OCI-LY7 (cell line): ENCODE data around the gene BCKDHB. TPM values are rescaled to one million over a fixed set of nuclear protein-coding genes. Genes with fewer than 3 reads are reported as not detected.

ENCODE experiments used
- BruUV-seq: library from RNA; stranded (reverse); fragments of 400-500 nt; replicated peaks from 2 replicates; lab custom pipeline; 2021; lab: Mats Ljungman, UMichigan
- CTCF ChIA-PET: fragments of 300-600 bp; sonication (Branson Sonifier 250); formaldehyde crosslinking; loops from one replicate; lab custom pipeline; 2022; ENCODE audit warnings: antibody characterized with exemption; ENCODE audit not compliant: unreplicated experiment; lab: Charles Lee
- POLR2A ChIA-PET: fragments of 300-600 bp; sonication (Branson Sonifier 250); formaldehyde crosslinking; loops from one replicate; lab custom pipeline; 2022; ENCODE audit warnings: antibody characterized with exemption; lab: Charles Lee
- DNase-seq: peaks from one replicate; pipeline ENCODE4 v3.0.0-alpha.2; 2015; ENCODE audit warnings: low spot score
- H2AFZ ChIP-seq: fragments of 200-600 bp; sonication (generic), shearing (Covaris generic); 2 replicates; pipeline ENCODE4 v1.6.1; 2014; ENCODE audit warnings: mild to moderate bottlenecking, antibody characterized with exemption, low read length, moderate library complexity
- H3K27ac ChIP-seq: fragments of 200-600 bp; sonication (generic); 2 replicates; pipeline ENCODE4 v1.5.1; 2014; ENCODE audit warnings: mixed run types, low read depth, mild to moderate bottlenecking, moderate library complexity, low read length, inconsistent platforms; ENCODE audit not compliant: poor library complexity, severe bottlenecking
- H3K36me3 ChIP-seq: fragments of 200-600 bp; sonication (generic); 2 replicates; pipeline ENCODE4 v1.6.1; 2014; ENCODE audit warnings: mild to moderate bottlenecking, antibody characterized with exemption, low read length, moderate library complexity, mixed read lengths; ENCODE audit not compliant: insufficient read depth
- H3K4me1 ChIP-seq: fragments of 200-600 bp; sonication (generic); 2 replicates; pipeline ENCODE4 v1.5.1; 2014; ENCODE audit warnings: mild to moderate bottlenecking, low read length; ENCODE audit not compliant: insufficient read depth, poor library complexity, severe bottlenecking
- H3K4me2 ChIP-seq: fragments of 200-600 bp; sonication (generic); 2 replicates; pipeline ENCODE4 v1.6.1; 2014; ENCODE audit warnings: mild to moderate bottlenecking, low read length
- H3K4me3 ChIP-seq: fragments of 200-600 bp; sonication (generic); 2 replicates; pipeline ENCODE4 v1.5.1; 2014; ENCODE audit warnings: mild to moderate bottlenecking, low read depth, low read length; ENCODE audit not compliant: poor library complexity, severe bottlenecking
- H3K79me2 ChIP-seq: fragments of 200-600 bp; sonication (generic); 2 replicates; pipeline ENCODE4 v1.6.1; 2016; ENCODE audit warnings: low read depth, mild to moderate bottlenecking, low read length, moderate library complexity, mixed read lengths; ENCODE audit not compliant: insufficient read depth
- H3K9me2 ChIP-seq: fragments of 200-600 bp; sonication (generic); 2 replicates; pipeline ENCODE4 v1.6.1; 2016; ENCODE audit warnings: mild to moderate bottlenecking, low read length, mixed read lengths; ENCODE audit not compliant: insufficient read depth
- H3K9me3 ChIP-seq: fragments of 200-600 bp; sonication (generic); 2 replicates; pipeline ENCODE4 v1.6.1; 2014; ENCODE audit warnings: mild to moderate bottlenecking, mixed run types, low read length, mixed read lengths
- H4K20me1 ChIP-seq: fragments of 200-600 bp; sonication (generic); 2 replicates; pipeline ENCODE4 v1.6.1; 2014; ENCODE audit warnings: mild to moderate bottlenecking, antibody characterized with exemption, low read length, moderate library complexity, mixed read lengths; ENCODE audit not compliant: insufficient read depth
- EZH2phosphoT487 ChIP-seq: fragments of 200-600 bp; sonication (generic); IDR thresholded peaks from 2 replicates; pipeline ENCODE4 v1.6.1; 2018; ENCODE audit warnings: low read depth, borderline replicate concordance, mild to moderate bottlenecking, mixed run types, antibody characterized with exemption, low read length, moderate library complexity, mixed read lengths
- intact Hi-C: fragments of 100-400 bp; cut with micrococcal nuclease; formaldehyde crosslinking; loops from one replicate; pipeline ENCODE4 v1.10.0; 2022; ENCODE audit not compliant: unreplicated experiment
- total RNA-seq, 2 experiments: library from RNA; depleted of rRNA in 1 of 2; stranded (reverse); fragments of >200 nt in 1 of 2; shearing (Covaris generic) in 1 of 2; gene quantifications; 2 replicates each; pipeline ENCODE4 v1.2.3, GENCODE V29; 2014 to 2022
- TF ChIP-seq, protein P1 (sequence below): fragments of 200-600 bp; sonication (generic); conservative IDR thresholded peaks from 2 replicates; pipeline ENCODE4 v1.5.1; 2014; ENCODE audit warnings: mild to moderate bottlenecking, antibody characterized with exemption, low read length, moderate library complexity, mixed read lengths

The BCKDHB gene
- total RNA-seq, 2 experiments from 2014 or later = 25.7 to 30.3 TPM

DNA sequence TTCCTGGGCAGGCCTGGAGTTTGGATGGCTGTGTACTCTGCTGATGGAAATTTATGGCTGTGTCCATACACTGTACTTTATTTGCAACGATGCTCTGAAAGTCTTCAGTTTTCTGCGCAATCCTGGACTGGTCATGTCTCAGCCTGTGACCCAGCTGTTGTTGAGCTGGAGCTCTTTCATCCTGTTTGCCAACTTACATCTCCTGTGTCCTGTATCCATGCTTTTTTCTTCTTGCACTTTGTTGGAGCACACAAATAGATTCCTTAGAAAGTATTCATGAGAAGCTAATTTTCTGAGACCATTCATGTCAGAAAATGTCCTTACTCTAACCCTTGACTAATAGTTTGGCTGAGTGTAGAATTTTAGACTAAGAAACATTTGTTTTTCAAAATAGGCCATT, 251.2 kb downstream of the BCKDHB start:
- H3K4me3 ChIP-seq = no peak overlapping the region
- H3K9me2 ChIP-seq = no peaks in the 10 kb centered on the region
- no peaks in the 10 kb centered on the region for H4K20me1 ChIP-seq
- BruUV-seq = no TSS peak
- TF ChIP-seq, protein P1, sequence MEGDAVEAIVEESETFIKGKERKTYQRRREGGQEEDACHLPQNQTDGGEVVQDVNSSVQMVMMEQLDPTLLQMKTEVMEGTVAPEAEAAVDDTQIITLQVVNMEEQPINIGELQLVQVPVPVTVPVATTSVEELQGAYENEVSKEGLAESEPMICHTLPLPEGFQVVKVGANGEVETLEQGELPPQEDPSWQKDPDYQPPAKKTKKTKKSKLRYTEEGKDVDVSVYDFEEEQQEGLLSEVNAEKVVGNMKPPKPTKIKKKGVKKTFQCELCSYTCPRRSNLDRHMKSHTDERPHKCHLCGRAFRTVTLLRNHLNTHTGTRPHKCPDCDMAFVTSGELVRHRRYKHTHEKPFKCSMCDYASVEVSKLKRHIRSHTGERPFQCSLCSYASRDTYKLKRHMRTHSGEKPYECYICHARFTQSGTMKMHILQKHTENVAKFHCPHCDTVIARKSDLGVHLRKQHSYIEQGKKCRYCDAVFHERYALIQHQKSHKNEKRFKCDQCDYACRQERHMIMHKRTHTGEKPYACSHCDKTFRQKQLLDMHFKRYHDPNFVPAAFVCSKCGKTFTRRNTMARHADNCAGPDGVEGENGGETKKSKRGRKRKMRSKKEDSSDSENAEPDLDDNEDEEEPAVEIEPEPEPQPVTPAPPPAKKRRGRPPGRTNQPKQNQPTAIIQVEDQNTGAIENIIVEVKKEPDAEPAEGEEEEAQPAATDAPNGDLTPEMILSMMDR = no peak
- TF ChIP-seq EZH2phosphoT487 = no peak
- no peak overlapping the region for H3K27ac ChIP-seq
- ChIA-PET POLR2A (no interaction called here), CTCF (no interaction called here)
- H2AFZ ChIP-seq = no peak overlapping the region
- H3K4me2 ChIP-seq = no peak overlapping the region
- H3K9me3 ChIP-seq = no peaks in the 10 kb centered on the region
- no peaks in the 10 kb centered on the region for H3K79me2 ChIP-seq
- intact Hi-C loops = no loop called here
- DNase-seq = no peak
- no peaks in the 10 kb centered on the region for H3K4me1 ChIP-seq
- H3K36me3 ChIP-seq = no peaks in the 10 kb centered on the region

DNA sequence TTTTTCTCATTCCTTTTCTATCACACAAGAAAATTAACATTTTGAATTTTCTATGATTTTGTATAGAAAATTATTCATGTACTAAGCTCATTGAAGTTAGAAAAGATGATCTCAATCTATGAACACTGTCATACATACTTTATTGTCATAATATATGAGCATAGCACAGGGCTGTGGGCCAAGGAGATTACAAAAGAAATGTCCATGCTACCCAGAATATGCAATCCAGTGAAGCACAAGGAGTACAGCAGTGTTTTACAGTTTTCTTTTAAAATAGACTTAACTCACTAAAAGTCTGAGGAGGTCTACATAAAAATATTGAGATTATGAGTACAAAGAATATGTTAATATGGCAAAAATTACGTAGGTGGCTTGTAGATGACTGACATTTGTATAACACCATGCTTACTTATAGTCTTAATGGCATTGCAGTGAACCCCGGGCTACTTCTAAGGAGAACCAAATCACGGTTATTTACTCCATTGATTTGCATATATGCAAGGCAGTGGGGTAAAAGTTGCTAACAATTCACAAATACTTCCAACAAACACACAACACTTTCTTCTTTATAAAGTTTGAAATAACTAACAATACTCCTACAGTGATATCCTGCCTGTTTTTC, 257.1 kb downstream of the BCKDHB start:
- ChIA-PET POLR2A (no interaction called here), CTCF (no interaction called here)
- H3K27ac ChIP-seq = no peak overlapping the region
- H3K9me2 ChIP-seq = no peaks in the 10 kb centered on the region
- H3K4me1 ChIP-seq = no peaks in the 10 kb centered on the region
- H2AFZ ChIP-seq = no peak overlapping the region
- no TSS peak for BruUV-seq
- TF ChIP-seq, protein P1 = no peak
- TF ChIP-seq EZH2phosphoT487 = no peak
- no peak overlapping the region for H3K4me2 ChIP-seq
- intact Hi-C loops = no loop called here
- no peaks in the 10 kb centered on the region for H3K36me3 ChIP-seq
- no peaks in the 10 kb centered on the region for H3K9me3 ChIP-seq
- no peaks in the 10 kb centered on the region for H3K79me2 ChIP-seq
- H3K4me3 ChIP-seq = no peak overlapping the region
- no peaks in the 10 kb centered on the region for H4K20me1 ChIP-seq
- no peak for DNase-seq

DNA sequence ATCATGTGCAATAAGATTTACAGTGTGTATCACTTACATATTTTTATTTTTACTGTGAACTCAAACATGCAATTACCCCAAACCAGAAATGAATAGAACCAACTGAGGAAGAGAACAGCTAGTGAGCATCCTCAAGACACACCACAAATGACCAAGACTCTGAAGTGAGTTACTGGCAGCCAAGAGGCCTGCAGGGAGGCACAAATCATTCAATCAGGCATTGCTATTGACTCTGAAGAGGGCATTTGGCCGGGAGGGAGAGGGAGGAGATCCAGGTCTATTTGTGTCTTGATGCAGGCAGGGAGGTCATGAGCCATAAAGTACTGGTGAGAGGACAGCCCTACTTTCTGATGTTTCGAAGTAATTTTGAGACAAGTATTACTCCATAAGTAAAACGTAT, 257.7 kb downstream of the BCKDHB start:
- Histone ChIP-seq H3K9me2 (no peaks in the 10 kb centered on the region), H3K79me2 (no peaks in the 10 kb centered on the region), H2AFZ (no peak overlapping the region), H3K4me3 (no peak overlapping the region), H3K9me3 (no peaks in the 10 kb centered on the region), H3K36me3 (no peaks in the 10 kb centered on the region), H4K20me1 (no peaks in the 10 kb centered on the region), H3K27ac (no peak overlapping the region), H3K4me1 (no peaks in the 10 kb centered on the region), H3K4me2 (no peak overlapping the region)
- no TSS peak for BruUV-seq
- ChIA-PET CTCF (no interaction called here), POLR2A (no interaction called here)
- TF ChIP-seq, protein P1 = no peak
- TF ChIP-seq EZH2phosphoT487 = no peak
- DNase-seq = no peak
- intact Hi-C loops = no loop called here
